H1 (cell line): ENCODE measurements around the gene ZNF232. TPM values are rescaled to one million over a fixed set of nuclear protein-coding genes. Genes with fewer than 3 reads are reported as not detected.

ENCODE experiments used
- BCL11A ChIP-seq, 2 experiments: IDR thresholded peaks; one replicate each; pipeline ENCODE4 v1.6.1; 2011; ENCODE audit warnings: low read depth in 2 of 2, low read length in 2 of 2, mild to moderate bottlenecking in 2 of 2
- GTF2F1 ChIP-seq: IDR thresholded peaks from 2 replicates; pipeline ENCODE4 v1.6.1; 2012; ENCODE audit warnings: low read depth, low read length, improper control_type of control experiment, borderline replicate concordance
- NRF1 ChIP-seq: IDR thresholded peaks from 2 replicates; pipeline ENCODE4 v1.6.1; 2011; ENCODE audit warnings: mild to moderate bottlenecking, low read depth, low read length, improper control_type of control experiment
- POLR2AphosphoS5 ChIP-seq: IDR thresholded peaks from 2 replicates; pipeline ENCODE4 v1.6.1; 2011; ENCODE audit warnings: low read depth, low read length
- RFX5 ChIP-seq: IDR thresholded peaks from 2 replicates; pipeline ENCODE4 v1.6.1; 2011; ENCODE audit warnings: low read depth, low read length, improper control_type of control experiment, borderline replicate concordance
- RNF2 ChIP-seq: fragments of 200-900, 300-1000 bp; sonication (generic); IDR thresholded peaks from 2 replicates; pipeline ENCODE4 v1.7.1; 2016; ENCODE audit warnings: borderline replicate concordance, low read depth, mild to moderate bottlenecking, antibody characterized with exemption, low read length; ENCODE audit not compliant: poor library complexity, severe bottlenecking; ENCODE audit errors: missing control alignments
- SIX5 ChIP-seq: IDR thresholded peaks from 2 replicates; pipeline ENCODE4 v1.6.1; 2011; ENCODE audit warnings: mild to moderate bottlenecking, low read depth, low read length
- SP2 ChIP-seq: IDR thresholded peaks from 2 replicates; pipeline ENCODE4 v1.6.1; 2012; ENCODE audit warnings: mild to moderate bottlenecking, low read length, inconsistent platforms
- USF2 ChIP-seq: IDR thresholded peaks from 2 replicates; pipeline ENCODE4 v1.6.1; 2011; ENCODE audit warnings: low read length, improper control_type of control experiment
- polyA plus RNA-seq, 7 experiments: library from polyadenylated mRNA; depleted of rRNA in 3 of 7; stranded (reverse) in 5 of 7; unstranded in 2 of 7; fragments of >200 nt in 5 of 7; fragments of 200-250 nt in 2 of 7; gene quantifications; 1 replicate in 5 of 7; 2 replicates in 1 of 7; 4 replicates in 1 of 7; pipeline versions ENCODE4 v1.2.1 to v1.2.3, GENCODE V29; 2011 to 2013; ENCODE audit warnings: missing spikeins in 2 of 7, mixed read lengths in 2 of 7
- total RNA-seq: library from RNA; stranded (reverse); fragmentation: NEBNext Ultra II Directional; extraction: Animal tissue kit (Norgen Biotek cat#: 25700); gene quantifications from 2 replicates; pipeline ENCODE4 v1.2.1, GENCODE V29; 2021

Gene ZNF232
- total and polyA plus RNA-seq, 2 of the 8 experiments (the other 6 are each of a cell fraction or from before 2014, with no cell fraction given) = 11.1 to 41.0 TPM

- no peak for TF ChIP-seq RNF2
- no peak for TF ChIP-seq NRF1
- TF ChIP-seq SIX5 = no peak
- TF ChIP-seq BCL11A (IDR thresholded peaks at IDR 0.05; ENCODE audit: low read depth in 2 of 2, low read length in 2 of 2) = no peak
- TF ChIP-seq POLR2AphosphoS5 = no peak
- TF ChIP-seq GTF2F1 = no peak
- no peak for TF ChIP-seq SP2
- TF ChIP-seq USF2 = no peak
- no peak for TF ChIP-seq RFX5
Observed at GRCh38 chr17:5080591-5080990, 31.1 kb downstream of the ZNF232 start (continued).
